ENCODE results near the gene PALM. TPM values are rescaled to one million over a fixed set of nuclear protein-coding genes. Genes with fewer than 3 reads are reported as not detected.

PALM gene
- total RNA-seq, 4 donors from 2014 or later, result 4.4 to 10.2 (median 7.2) TPM

- peaks cover 5 to 9% (median 6%) of the 10 kb centered on the region in 3 donors for H3K27me3 ChIP-seq
- TF ChIP-seq POLR2A (IDR thresholded peaks at IDR 0.05) (no peak), CTCF (IDR thresholded peaks at IDR 0.05 in 4 of 5, conservative IDR thresholded peaks at IDR 0.05 in 1 of 5) (no peak)
- in situ Hi-C loops (cut with MboI; ENCODE audit: low sequenced_read_pairs in 4 of 4) (no loop called here), intact Hi-C loops (cut with DNase I; ENCODE audit: low total_unique reads) (no loop called here)
- no peaks in the 10 kb centered on the region for H3K9me3 ChIP-seq
- no peaks in the 10 kb centered on the region for H3K4me1 ChIP-seq
- no peak overlapping the region for H3K27ac ChIP-seq
- ATAC-seq (no peak), DNase-seq (no peak)
- H3K36me3 ChIP-seq, result no peaks in the 10 kb centered on the region
- no peak overlapping the region for H3K4me3 ChIP-seq
These were observed 56.5 kb downstream of the PALM start for GRCh38 chr19:765179-765738.

GRCh38 chr19:768424-768823 is 59.7 kb downstream of the PALM start:
- no peak for ATAC-seq
- in situ Hi-C loops (cut with MboI; ENCODE audit: low sequenced_read_pairs in 4 of 4), result no loop called here
- Histone ChIP-seq H3K27ac (no peak overlapping the region), H3K9me3 (no peaks in the 10 kb centered on the region), H3K36me3 (no peaks in the 10 kb centered on the region), H3K27me3 (peaks cover 3 to 9% (median 5%) of the 10 kb centered on the region in 3 donors), H3K4me1 (no peaks in the 10 kb centered on the region), H3K4me3 (no peak overlapping the region)
- intact Hi-C loops (cut with DNase I; ENCODE audit: low total_unique reads), result no loop called here
- DNase-seq, result no peak
- TF ChIP-seq CTCF (IDR thresholded peaks at IDR 0.05 in 4 of 5, conservative IDR thresholded peaks at IDR 0.05 in 1 of 5) (no peak), POLR2A (IDR thresholded peaks at IDR 0.05) (no peak)

- Histone ChIP-seq H3K9me3 (no peaks in the 10 kb centered on the region), H3K4me3 (no peak overlapping the region), H3K27ac (no peak overlapping the region), H3K4me1 (no peaks in the 10 kb centered on the region), H3K36me3 (no peaks in the 10 kb centered on the region), H3K27me3 (peaks cover 0 to 9% (median 0%) of the 10 kb centered on the region in 3 donors)
- ATAC-seq (no peak), DNase-seq (no peak)
- TF ChIP-seq POLR2A (IDR thresholded peaks at IDR 0.05), result no peak
- no peak for TF ChIP-seq CTCF (IDR thresholded peaks at IDR 0.05 in 4 of 5, conservative IDR thresholded peaks at IDR 0.05 in 1 of 5)
- intact Hi-C loops (cut with DNase I; ENCODE audit: low total_unique reads), result loop anchor here (1.0 to 5.0 kb wide), 3 partner anchors 152 to 231 kb away; partner anchors contain the start of genes GRIN3B and WDR18
- in situ Hi-C loops (cut with MboI; ENCODE audit: low sequenced_read_pairs in 4 of 4), result loop anchor here (5.0 to 10.0 kb wide), 5 partner anchors 153 to 215 kb away; partner anchors contain the start of genes WDR18 (in 2 of the 4) and ARID3A (in 1 of the 4)
These were observed 60.9 kb downstream of the PALM start for GRCh38 chr19:769616-770015.

DNA sequence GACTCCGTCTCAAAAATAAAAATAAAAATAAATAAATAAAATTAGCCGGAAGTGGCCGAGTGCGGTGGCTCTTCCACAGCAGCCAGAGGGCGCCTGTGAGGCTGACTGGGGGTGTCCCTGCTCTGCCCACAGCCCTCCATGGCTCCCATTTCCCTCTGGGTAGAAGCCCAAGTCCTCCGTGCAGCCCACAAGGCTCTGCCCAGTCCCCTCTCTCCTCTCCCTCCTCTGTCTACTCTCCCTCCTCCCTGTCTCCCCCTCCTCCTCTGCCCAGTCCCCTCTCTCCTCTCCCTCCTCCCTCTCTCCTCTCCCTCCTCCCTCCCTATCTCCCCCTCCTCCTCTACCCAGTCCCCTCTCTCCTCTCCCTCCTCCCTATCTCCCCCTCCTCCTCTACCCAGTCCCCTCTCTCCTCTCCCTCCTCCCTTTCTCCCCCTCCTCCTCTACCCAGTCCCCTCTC is 62.6 kb downstream of the PALM start:
- in situ Hi-C loops (cut with MboI; ENCODE audit: low sequenced_read_pairs in 4 of 4) (loop anchor here (5.0 to 10.0 kb wide), 5 partner anchors 151 to 213 kb away; partner anchors contain the start of genes WDR18 (in 2 of the 4) and ARID3A (in 1 of the 4)), intact Hi-C loops (cut with DNase I; ENCODE audit: low total_unique reads) (loop anchor here (2.0 to 5.0 kb wide), 2 partner anchors 211 to 229 kb away; partner anchors contain the start of genes GRIN3B and WDR18)
- Histone ChIP-seq H3K4me1 (no peaks in the 10 kb centered on the region), H3K27me3 (peaks cover 0 to 9% (median 0%) of the 10 kb centered on the region in 3 donors), H3K27ac (no peak overlapping the region), H3K36me3 (no peaks in the 10 kb centered on the region), H3K4me3 (no peak overlapping the region), H3K9me3 (no peaks in the 10 kb centered on the region)
- no peak for TF ChIP-seq POLR2A (IDR thresholded peaks at IDR 0.05)
- TF ChIP-seq CTCF (IDR thresholded peaks at IDR 0.05 in 4 of 5, conservative IDR thresholded peaks at IDR 0.05 in 1 of 5), result peak in 3 of 5 experiments; percentile 39 to 48 (median 47)
- no peak for DNase-seq
- no peak for ATAC-seq

All from gastrocnemius medialis (tissue), 4 donors.